Dedifferentiated amniotic fluid mesenchymal stem cell (primary cell): ENCODE measurements around the gene SLC31A1.
"Not testable (repeated sequence)": the region's sequence is repeated elsewhere in the genome, so short reads cannot be mapped to it uniquely, and the experiment has no call there.

Experiments used
- DNase-seq: peaks from one replicate; pipeline ENCODE4 v3.0.0-alpha.2; 2016; ENCODE audit errors: extremely low spot score

The SLC31A1 gene

DNA sequence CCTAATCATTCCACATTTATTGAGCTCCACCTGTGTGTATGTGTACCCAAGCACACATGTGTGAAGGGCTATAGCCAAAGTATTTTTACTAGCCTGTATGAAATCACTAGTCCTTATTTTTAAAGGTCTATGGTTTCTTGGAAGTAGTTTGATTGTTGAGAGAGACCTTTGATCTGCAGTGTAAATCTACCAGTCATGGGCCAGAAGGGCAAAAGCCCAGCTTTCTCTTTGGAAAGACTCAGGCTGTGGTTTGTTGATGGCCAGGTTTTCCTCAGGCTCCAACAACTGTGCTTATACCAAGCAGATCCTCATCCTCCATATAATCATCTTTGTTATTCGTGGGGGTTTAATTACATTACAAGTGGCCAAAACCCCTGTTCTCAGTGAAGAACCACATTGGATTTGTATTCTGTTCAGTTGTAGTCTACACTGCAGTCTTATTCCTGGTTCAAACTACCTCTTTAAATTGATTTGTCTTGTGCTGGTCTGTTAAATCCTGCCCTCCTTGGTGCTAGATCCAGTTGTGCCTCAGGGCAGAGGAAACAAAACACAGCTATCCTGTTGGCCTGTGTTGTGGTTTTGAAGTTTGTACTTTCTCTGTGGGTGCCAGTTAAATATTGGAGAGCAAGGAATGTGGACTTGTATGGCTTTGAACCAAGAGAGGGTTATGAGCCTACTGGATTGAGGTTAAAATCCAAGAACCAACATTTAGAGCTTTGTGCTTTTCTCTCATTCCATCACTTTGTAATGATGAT, 40.8 kb downstream of the SLC31A1 start:
- DNase-seq, result no peak

GRCh38 chr9:113266174-113266573, 44.8 kb downstream of the SLC31A1 start:
- DNase-seq, result no peak

- DNase-seq, result no peak
Measured at GRCh38 chr9:113267911-113268566, 46.7 kb downstream of the SLC31A1 start.

DNA sequence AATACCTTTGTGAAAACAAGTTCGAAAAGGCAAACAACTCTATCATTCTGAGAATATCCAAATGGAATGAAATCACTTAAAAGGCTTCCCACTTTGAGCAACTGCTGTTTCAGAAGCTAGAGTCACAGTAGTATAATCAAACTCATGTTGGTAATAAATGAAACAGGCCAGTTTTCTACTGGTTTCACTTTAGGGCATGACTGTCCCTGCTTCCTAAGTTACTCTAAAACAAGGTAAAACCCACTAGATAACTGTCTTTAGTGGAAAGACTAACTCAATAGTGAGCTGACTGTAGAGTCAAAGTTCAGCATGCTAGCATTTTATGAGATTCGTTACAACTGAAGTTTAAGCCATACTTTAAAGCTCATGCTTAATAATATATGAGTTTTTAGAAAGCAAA, 48.0 kb downstream of the SLC31A1 start:
- DNase-seq, result no peak

- DNase-seq, result no peak
Measured at GRCh38 chr9:113269871-113270270, 48.5 kb downstream of the SLC31A1 start.

- peak; percentile 67 for DNase-seq
Measured at GRCh38 chr9:113274474-113275156, 53.3 kb downstream of the SLC31A1 start.

GRCh38 chr9:113275157-113276131, 54.1 kb downstream of the SLC31A1 start, which contains the start of the genes CDC26 and PRPF4:
CDC26 (minus strand) TSS chr9:113275572; CDS start chr9:113272507, 3,065 bp downstream.
PRPF4 (plus strand) TSS chr9:113275658; CDS start chr9:113275744, 86 bp downstream.
- DNase-seq, result peak; percentile 98

GRCh38 chr9:113278840-113279239, 57.5 kb downstream of the SLC31A1 start:
- DNase-seq, result no peak

DNA sequence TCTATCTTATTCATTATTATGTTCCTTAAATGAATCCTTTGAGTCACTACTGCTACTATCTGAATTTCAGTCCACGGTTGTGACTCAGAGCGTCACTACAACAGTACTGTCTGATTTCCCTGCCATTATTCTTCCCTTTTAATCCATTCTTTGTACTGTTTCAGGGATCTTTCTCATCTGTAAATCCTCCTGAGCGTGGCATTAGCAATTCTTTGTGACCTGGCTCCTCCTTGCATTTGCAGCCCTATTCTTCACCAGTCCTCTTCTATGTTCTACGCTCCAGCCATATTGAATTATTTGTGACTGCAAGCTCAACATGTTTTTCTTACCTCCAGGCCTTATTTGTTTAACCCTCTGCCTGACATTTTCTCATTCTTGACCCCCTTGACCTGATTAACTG, 60.0 kb downstream of the SLC31A1 start:
- no peak for DNase-seq

DNA sequence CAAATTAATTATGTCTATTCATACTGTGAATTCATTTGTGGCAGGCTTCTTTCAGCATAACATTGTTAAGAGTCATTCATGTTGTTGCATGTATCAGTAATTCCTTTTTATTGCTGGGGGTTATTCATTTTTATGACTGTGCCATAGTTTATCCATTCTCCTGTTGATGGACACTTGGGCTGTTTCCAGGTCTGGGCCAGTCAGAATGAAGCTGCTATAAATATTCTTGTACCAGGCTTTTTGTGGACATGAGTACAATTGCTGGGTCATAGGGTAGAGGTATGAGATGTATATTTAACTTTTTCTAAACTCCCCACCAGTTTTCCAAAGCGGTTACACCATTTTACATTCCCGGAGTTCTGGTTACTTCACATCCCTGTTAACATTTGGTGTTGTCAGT, 67.7 kb downstream of the SLC31A1 start:
- DNase-seq, result no peak

DNA sequence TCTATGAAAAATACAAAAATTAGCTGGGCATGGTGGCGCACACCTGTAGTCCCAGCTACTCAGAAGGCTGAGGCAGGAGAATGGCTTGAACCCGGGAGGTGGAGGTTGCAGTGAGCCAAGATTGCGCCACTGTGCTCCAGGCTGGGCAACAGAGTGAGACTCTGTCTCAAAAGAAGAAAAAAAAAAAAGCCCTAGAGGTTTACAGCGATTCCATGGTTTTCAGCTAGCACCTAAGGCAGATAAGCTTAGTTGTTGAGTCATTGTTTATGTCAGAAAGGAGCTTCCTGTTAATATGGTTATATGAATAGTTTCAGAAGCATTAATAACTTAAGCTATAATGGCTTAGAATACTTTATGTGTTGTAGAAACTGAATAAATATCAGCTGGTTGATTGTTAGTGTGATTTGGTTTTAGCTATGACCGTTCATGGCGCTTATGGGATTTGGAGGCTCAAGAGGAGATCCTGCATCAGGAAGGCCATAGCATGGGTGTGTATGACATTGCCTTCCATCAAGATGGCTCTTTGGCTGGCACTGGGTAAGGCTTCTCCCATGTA, 68.8 kb downstream of the SLC31A1 start:
- DNase-seq, result no peak

DNA sequence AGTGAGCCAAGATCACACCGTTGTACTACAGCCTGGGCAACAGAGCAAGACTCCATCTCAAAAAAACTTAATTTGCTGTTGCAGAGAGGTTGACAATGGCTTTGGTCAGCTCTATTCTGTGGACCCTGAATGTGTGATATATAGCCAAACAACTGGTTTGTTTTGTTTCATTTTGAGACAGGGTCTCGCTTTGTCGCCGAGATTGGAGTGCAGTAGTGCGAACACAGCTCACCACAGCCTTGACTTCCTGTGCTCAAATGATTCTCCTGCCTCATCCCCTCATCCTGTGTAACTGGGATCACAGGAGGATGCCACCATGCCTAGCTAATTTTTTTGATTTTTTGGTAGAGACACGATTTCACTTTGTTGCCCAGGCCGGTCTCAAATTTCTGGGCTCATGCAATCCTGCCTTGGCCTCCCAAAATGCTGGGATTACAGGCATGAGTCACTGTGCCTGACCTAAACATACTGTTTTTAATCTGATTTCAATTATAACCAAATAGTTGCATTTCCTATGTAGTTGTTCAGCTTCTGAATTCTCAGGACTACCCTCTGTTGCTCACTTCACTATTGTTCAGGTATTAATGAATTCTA, 72.0 kb downstream of the SLC31A1 start:
- DNase-seq, result peak; percentile 82

GRCh38 chr9:113296247-113296646, 74.9 kb downstream of the SLC31A1 start:
- DNase-seq, result not testable (repeated sequence)

DNA sequence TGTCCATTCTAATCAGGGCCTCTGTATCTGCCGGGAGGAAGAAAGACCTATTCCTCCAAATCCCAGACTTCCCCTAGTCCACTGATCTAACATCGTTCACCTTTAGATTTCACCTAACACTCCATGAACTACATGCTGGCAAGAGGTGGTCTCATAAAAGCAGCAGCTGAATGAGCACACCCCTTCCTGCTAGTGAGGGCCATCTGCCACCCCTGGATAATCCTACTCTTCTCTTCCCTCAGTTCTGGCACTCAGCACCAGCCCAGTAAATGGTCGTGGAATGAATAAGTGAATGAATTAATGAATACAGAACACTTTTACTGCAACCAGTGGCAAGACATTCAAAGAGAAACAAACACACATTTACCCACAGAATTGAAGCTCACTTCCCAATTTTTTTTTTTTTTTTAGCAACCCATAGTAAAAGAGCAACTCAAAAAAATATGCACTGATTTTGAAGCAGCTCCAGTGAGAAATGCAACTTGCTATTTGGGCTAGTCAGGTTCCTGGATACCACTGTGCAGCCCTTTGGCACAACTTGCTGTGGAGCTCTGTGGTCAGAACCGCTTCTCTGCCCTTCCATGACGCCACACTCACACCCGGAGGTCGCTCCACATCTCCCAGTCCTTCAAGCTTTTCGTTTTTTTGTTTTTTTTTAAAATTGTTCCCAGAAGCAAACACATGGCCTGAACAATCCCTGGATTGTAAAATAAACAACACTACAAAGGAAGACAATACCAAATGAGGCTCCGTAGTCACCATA, 75.6 kb downstream of the SLC31A1 start:
- DNase-seq, result no peak

GRCh38 chr9:113298311-113298710, 77.0 kb downstream of the SLC31A1 start:
- DNase-seq, result no peak

GRCh38 chr9:113298924-113299770, 77.8 kb downstream of the SLC31A1 start:
- no peak for DNase-seq

- DNase-seq, result no peak
Measured at GRCh38 chr9:113299800-113300292, 78.5 kb downstream of the SLC31A1 start.

- no peak for DNase-seq
Measured at GRCh38 chr9:113301548-113301947, 80.2 kb downstream of the SLC31A1 start.
